HG03135 (cell line): Measurements from ENCODE around the gene TNIP3.

Experiments
- ATAC-seq: cut with Tn5 transposase; IDR thresholded peaks from one replicate; pipeline ENCODE4 v1.9.1; 2021; ENCODE audit warnings: mild to moderate bottlenecking, moderate library complexity; ENCODE audit not compliant: unreplicated experiment

TNIP3 gene

DNA sequence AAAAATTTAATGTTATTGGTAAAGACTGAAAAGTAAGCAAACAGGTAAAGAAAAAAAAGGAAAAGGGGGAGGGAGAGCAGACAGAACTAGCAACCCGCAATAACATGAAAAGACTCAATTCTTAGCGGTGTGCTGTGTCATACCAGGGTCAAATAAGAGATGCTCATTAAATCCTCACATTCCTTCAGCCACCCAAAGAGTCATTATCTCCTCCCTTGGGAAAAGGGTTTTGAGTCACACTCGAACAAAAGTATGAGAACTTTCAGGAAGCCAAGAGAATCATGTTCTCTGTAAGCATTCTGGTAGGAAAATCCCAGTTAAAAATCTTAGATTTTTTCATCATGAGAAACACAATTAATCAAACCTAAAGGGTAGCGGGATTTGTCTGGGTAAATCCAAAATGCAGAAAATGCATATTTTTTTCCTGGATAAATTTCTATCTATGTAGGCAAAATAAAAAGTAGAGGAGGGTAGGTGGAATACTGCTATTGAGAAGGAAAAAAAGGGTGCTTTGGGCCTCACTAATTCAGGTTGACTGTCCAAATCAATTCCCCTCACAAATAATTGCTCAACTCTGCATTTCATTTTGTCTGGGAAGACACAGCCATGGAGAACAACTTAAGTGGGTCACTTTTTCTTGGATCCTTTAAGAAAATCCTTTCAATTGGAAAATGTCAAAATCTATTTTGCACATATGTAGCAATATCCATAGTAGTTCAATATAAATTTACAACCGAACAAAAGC lies 23.2 kb downstream of the TNIP3 start:
- no peak for ATAC-seq

DNA sequence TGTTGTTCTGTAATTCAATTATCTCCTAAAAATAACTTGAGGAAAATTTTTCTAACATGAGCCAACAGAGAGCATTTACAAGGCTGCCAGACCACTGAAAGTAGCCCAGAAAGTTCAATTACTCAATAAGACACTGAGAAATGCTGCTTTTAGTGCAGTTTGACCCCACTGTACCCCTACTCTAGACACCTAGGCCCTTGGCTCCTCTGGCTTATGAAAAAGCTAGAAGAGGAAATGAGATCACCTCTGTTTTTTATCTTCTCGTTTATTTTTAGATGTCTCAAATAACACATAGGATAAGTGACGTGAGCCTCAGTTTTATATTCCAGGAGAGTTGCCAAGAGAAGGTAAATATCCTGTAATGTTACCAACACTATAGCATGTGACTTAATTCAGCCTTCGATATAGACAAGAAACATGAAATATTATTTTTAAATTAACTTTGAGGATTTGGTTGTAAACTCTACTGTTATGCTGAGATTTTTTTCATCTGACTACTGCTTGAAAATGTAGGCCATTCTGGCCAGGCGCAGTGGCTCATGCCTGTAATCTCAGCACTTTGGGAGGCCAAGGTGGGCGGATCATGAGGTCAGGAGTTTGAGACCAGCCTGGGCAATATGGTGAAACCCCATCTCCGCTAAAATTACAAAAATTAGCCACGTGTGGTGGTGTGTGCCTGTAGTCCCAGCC lies 24.4 kb downstream of the TNIP3 start:
- ATAC-seq = no peak

DNA sequence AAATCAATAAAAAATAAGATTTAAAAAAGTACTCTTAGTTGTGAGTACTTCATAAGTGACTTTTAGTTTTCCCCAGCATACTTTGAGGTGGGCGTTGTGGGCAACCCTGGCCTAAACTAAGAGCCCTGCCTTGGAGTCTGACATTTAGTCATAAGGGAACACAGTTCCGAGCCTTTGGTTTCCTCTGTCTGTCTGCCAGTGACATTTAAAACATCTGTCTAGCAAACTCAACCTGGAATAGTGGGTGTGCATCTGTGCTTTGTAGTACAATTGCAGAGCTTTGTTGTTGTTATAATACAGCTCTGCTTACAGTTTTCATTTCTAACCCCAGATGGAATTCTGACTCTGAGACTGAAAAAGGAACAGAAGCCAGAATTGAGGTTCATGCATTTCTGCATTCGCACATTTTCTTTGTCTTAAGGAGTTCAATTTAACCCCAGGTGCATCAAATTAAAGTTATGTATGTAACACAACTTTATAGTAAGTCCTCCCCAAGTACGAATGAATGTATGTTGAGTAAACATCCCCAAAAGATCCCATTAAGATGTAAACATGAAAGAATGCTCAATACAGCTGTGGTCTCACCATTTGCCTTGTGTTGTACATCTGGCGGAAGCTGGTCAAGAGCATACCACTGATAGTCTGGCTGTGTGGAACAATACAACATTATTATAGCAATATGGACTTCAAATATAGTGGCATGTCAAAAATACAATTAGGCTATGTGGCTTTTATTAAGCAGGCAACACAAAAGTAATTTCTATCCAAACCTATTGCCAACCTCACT lies 25.9 kb downstream of the TNIP3 start:
- ATAC-seq = no peak

DNA sequence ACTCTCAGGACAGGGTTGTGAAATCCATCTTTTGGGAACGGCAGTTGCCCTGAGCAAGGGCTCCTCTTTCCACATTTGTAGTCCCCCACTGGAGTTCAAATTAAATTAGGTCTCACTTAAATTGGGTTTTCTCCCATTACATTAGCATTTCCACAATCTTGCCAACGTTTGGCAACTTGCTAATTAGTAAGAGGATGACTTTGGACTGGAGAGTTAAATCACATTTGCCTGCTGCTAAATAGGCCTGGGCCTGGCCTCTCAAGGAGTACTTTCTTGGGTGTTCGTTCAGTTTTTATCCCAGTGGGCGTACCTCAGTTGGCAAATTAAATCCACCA lies 33.8 kb downstream of the TNIP3 start:
- ATAC-seq = no peak

DNA sequence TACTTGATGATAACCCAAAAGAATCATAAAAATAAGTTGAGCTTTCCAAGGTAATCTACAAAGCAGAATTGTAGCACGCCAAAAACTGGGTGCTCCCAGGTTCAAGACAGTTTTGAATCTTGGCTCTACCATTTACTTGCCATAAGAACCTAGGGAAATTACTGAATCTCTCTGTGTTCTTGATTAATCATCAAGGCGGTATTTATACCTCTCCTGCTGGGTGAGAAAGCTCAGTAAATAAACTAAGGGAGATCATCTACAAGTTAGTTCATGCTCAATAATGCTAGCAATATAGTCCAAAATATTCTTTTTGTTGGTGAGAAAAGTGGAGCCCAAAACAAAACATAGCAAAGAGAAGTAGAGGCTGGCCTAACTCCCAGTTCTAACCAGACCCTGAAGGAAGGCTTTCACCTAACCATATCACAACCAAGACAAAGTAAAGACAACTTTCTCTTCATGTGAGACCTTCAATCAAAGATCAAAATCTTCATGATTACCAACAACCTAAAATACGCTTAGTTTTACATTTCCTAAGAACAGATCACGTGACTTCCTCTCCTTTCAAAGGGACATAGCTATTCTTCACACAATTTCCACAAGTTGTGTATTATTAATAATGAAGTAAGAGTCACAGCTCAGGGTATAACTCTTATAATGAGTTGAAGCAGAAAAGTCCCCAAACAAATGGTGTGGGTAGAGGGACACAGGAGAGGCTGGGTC lies 34.4 kb downstream of the TNIP3 start:
- ATAC-seq = no peak

DNA sequence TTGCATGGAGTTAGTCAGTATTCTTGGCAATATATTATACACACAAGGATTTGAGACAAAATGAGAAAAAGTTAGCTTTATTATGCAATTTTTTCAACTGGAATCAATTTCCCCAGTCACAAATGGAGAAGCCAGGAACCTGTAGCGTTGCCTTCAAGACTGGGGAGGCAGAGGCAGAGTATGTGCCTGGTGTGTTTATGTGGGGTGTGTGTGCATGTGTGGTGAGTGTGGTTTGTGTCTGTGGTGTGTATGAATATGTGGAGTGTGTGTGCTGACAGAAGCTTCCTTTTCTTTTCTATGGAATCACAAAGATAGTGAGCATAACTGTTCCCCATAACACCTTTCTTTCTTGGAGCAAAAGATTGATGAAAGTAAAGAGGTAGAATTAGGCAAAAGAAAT lies 37.0 kb downstream of the TNIP3 start:
- no peak for ATAC-seq

DNA sequence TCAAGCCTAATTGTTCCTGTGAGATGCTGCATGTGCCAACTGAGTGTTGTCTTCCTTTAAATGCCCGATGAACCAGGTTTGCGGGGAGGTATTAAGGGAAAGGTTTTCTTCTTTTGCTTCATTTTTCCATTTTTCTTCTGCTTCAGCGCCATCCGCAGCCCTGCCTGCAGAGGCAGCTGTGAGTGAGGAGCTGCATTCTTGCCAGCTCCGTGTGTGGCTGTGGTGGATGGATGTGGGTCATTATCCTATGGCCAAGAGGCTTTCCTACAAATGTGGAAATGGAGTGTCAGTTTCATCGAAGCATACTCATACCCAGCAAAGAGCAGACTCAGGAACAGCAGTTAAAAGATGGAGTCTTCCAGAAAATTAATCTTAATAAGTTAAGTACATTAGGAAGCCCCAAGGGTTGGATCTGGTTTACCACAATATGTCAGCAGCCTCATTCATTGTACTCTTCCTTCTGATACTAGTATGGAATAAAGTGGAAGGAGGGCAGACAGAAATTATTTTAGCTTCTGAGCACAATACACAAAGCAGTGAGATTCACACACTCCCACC lies 37.6 kb downstream of the TNIP3 start:
- no peak for ATAC-seq

DNA sequence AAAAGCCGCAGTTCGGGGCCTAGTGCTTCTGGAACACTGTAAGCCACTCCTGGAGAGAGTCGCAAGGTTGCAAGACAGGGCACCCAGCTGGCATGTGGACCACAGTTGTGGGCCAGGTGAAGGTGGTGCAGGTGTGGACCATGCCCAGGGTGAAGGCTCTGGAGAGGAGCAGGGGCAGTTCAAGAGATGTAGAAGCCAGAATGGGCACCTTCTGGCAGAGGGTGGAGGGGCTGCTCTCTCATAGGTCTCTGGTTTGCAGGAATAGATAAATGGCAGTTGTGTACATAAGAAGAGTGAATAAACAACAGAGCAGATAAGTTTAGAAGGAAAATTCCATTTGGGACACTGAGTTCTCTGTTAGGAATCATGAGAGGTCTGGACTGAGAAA lies 38.6 kb downstream of the TNIP3 start:
- no peak for ATAC-seq

DNA sequence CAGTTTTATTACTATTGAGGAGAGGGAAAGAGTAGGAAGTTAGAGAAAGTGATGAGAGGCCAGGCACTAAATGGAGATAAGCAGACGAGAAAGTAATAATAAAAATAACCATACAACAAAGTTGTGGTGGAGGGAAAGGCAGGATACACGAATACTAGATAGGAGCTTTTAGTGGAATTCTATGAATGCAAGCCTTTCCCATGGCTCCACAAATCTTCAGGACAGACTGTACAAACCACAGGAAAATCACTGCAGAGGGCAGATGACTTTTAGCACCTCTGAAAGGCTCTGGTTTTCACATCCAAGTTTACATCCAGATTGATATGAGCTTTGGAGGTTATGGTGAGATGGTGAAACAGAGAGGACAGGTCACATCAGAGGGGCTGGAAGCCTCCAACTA lies 41.5 kb downstream of the TNIP3 start:
- no peak for ATAC-seq

DNA sequence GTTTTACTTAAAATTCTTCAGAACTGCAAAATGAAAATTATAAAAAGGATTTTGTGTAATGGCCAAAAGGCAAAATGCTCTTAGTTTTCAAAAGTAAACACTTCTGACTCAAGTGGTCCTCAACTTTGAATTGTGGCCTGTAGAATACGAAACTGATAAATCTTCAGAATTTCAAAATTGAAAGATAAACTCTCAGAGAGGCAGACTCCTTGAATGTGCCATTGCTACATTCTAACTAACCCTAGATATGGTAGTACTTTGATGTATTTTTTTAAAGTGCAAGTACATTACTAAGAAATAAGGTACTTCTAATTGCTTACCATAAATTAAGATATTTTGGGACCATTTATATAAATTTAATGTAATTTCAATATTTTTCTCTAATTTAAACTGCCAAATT lies 44.4 kb downstream of the TNIP3 start:
- ATAC-seq = no peak

DNA sequence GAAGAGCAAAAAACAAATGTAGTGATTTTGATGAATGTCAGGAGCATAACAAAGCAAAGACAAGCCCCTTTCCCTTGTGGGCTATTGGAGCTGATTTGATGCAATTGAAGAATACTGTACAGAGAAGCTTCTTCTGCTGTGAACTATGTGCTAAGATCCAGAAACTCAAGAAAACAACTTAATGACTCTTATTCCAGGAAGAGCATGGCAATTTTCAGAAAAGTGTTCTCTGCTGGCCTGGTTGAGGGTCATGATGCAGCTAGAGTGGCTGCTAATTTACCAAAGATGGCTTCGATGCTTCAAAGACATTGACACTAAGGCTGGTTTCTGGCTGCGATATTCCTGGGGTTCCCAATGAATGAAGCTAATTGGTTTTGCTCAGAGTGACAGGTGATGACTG lies 45.8 kb downstream of the TNIP3 start:
- ATAC-seq = no peak

DNA sequence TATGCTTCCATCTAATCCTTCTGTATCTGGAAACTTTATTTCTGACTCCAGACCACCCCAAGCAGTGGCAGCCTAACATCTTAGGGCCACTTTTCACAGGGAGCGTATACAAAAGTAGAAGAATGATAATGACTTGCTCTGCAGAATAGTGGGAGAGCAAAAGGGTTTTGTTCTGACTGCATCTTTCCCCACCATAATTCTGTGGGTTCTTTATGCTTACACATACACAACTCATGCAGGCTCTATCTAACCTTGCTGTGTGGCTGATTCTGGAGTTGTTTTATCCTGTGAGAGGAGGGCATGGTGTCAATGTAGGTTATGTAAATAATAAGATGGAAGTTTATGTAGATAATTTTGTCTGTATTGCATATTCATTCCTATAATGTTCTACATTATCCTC lies 49.4 kb downstream of the TNIP3 start:
- ATAC-seq = no peak

DNA sequence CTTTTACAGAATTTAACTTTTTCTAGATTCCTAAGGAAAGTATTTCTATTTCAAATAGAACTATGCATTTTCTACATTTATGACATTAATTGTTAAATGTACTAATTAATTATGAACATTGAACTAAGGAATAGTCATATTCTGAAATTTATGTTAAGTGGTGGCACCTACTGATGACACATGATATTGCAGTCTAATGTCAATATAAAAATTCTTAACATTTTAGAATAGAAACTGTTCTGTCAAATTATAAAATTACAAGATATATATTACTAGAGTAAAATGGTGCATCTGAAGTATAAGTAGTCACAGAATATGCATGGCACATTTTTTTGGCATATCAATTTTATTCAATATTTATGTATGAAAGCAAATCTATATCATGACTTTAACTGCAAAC lies 51.6 kb downstream of the TNIP3 start:
- no peak for ATAC-seq

DNA sequence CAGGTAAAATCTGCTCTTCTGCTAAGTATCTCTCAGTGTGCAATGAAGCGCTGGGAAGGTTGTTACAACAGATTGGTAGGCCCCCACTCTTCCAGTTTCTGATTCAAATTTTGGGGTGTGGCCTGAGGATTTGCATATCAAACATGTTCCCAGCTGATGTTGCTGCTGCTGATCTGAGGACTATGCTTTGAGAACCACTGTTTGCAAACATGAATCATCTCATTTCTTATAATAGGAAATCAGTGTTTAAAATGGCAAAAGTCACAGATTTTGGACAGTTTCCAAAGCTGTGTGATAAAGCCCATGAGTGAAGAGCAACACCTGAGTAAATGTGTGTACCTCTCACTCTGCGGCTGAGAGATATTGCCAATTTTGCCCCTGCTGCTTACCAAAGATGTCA lies 55.6 kb downstream of the TNIP3 start:
- ATAC-seq = no peak

DNA sequence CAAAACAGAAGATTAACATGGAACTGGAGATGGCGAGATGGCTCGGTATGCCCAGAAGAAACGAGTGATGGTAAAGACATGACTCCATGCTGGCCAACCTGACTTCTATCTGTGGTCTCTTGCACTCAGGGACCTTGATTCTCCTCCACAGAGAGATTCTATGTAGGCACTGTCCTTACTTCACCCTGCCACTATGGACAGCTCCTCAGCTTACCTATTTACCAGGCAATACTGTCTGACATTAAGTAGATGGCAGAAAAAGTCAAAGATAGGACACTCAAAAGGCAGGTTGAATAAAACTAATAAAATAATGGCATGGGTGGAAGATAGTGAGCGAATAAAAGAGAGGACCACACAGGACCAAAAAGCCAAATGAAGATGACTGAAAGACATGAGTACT lies 56.6 kb downstream of the TNIP3 start:
- no peak for ATAC-seq

DNA sequence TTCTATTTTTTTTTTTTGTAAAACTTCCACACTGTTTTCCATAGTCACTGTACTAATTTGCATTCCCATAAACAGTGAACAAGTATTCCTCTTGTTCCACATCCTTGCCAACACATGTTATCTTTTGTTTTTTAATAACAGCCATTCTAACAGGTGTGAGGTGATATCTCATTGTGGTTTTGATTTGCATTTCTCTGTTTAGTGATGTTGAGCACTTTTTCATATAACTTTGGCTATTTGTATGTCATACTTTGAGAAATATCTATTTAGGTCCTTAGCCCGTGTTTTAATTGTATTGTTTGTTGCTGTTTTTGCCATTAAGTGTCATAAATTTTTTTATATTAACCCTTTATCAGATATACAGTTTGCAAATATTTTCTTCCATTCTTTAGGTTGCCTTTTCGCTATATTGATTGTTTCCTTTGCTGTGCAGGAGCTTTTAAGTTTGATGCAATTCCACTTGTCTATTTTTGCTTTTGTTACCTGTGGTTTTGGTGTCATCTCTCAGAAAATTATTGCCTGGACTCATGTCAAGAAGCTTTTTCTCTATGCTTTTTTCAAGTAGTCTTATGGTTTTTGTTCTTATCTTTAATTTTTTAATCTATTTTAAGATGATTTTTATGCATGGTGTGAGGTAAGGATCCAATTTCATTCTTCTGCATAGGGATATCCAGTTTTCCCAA lies 63.9 kb downstream of the TNIP3 start:
- ATAC-seq = no peak

DNA sequence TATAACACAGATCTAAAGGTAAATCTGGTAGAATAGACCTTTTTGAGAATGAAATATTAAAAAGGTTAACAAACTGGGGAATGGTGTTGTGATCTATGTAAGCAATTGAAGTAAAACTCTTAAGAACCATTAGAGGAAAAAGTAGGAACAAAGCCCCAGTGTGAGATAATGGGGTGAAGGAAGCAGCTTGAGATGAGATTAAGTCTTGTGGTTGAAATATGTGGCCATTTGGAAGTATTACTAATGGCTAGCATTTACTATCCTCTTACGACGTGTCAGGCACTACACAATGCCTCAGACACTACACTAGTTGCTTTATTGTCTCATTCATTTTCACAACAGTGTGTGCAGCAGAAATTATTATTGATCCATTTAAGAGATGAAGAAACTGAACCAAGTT lies 65.9 kb downstream of the TNIP3 start:
- ATAC-seq = no peak

DNA sequence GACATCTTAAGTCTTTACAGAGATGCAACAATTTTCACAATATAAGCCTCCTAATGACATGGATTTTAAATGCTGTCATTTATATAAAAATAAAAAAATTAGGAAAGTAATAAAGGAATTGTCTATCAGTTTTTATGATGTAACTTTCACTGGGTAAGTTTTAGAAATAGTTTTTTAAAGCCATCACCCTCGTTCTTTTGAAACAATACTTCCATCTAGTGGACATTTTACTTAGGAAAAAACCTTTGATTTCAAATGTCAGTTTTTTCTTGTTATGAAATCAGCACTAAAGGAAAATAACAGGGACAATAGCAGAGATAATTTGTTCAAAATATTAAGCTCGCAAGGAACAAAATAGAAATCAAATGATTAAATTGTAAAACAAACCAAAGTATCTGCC lies 67.5 kb downstream of the TNIP3 start:
- ATAC-seq = no peak

DNA sequence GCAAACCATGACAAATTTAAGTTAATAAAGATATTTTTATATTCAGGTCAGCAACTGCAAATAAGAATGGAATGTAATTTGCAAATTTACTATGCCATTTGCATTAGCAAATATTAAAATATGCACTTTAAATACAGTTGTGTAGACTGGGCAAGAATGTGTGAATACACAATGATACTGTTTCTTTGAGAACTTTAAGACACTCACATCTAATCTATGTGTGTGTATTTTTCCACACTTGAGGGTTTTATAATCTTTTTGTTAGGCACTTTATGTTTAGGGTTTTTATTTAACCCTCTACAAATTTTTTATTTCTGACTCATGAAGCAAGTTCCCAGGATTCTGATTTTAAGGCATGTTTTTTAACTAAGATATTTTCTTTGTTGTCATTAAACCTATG lies 67.9 kb downstream of the TNIP3 start:
- ATAC-seq = no peak

DNA sequence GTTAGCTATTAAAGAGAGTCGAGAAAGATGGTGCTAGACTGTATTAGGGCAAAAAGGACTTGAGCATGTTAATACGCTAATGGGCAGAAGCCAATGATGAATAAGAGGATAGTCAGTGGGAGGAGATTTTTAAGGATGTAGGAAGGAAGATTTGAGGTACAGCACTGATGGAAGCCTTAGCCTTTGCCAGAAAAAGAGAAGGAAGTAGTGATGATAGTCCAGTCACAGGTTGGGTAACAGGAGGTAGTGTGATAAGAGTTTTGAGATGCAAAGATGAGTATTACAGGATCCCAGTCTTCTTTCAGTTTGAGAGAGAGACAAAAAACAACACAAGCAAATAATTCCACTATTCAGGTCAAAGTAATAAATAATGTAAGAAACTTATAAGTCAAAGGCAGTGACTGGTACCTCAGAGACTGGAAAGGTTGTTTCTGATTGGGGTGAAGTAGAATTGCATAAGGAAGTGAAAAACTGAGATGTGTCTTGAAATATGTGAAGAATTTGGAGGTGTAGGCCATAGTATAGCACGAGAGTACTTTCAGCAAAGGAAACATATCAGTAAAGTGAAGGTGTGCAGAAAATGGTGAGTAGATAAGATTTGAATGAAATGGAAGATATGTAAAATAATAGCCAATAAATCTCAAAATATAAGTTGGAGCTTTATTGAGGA lies 69.7 kb downstream of the TNIP3 start:
- no peak for ATAC-seq
